Endothelial cell of hepatic sinusoid (primary cell): Measurements from ENCODE around the gene PRDX5.
"Not testable (repeated sequence)": the region's sequence is repeated elsewhere in the genome, so short reads cannot be mapped to it uniquely, and the experiment has no call there.

Experiments used
- in situ Hi-C: cut with HindIII; loops from 2 replicates; pipeline ENCODE4 v1.10.0; 2017; ENCODE audit warnings: low sequenced_read_pairs

PRDX5 gene

DNA sequence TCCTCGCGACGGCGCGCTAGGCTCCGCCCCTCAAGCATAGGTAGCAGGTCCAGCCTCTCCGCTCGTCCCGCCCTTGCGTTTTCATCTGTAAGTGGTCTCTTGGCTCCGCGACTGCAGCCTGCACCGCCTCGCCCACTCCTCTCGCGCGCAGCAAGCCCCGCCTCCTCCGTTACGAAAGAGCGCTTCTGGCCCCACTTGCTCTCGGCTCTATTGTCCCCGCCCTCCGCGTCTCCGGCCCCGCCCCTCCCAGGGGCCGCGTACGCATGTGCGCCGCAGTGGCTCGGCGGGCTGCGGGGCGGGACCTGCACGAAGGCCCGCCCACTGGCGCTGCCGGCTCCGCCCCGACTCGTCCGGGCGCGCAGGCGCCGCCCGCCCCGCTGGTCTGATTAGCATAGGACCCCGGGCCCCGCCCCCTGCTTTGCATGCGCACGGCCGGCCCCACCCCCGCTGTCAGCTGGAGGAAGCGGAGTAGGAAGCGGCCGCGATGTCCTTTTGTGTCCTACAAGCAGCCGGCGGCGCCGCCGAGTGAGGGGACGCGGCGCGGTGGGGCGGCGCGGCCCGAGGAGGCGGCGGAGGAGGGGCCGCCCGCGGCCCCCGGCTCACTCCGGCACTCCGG, 12.7 kb upstream of the PRDX5 start, which contains the start of gene ESRRA:
TSS of gene ESRRA (plus strand) at position 450 of the 616 bp plus-strand sequence. CDS start 1,656 bp downstream, outside the sequence.
- in situ Hi-C loops: loop anchor here (5.0 kb wide), 2 partner anchors 53 to 88 kb away; partner anchors contain the start of gene PLCB3

- in situ Hi-C loops: loop anchor here (5.0 kb wide), 2 partner anchors 54 to 89 kb away; partner anchors contain the start of gene PLCB3
Observed at GRCh38 chr11:64305691-64306562, 12.0 kb upstream of the PRDX5 start.

GRCh38 chr11:64306563-64306875, 11.4 kb upstream of the PRDX5 start:
- in situ Hi-C loops: loop anchor here (5.0 kb wide), 2 partner anchors 54 to 89 kb away; partner anchors contain the start of gene PLCB3

DNA sequence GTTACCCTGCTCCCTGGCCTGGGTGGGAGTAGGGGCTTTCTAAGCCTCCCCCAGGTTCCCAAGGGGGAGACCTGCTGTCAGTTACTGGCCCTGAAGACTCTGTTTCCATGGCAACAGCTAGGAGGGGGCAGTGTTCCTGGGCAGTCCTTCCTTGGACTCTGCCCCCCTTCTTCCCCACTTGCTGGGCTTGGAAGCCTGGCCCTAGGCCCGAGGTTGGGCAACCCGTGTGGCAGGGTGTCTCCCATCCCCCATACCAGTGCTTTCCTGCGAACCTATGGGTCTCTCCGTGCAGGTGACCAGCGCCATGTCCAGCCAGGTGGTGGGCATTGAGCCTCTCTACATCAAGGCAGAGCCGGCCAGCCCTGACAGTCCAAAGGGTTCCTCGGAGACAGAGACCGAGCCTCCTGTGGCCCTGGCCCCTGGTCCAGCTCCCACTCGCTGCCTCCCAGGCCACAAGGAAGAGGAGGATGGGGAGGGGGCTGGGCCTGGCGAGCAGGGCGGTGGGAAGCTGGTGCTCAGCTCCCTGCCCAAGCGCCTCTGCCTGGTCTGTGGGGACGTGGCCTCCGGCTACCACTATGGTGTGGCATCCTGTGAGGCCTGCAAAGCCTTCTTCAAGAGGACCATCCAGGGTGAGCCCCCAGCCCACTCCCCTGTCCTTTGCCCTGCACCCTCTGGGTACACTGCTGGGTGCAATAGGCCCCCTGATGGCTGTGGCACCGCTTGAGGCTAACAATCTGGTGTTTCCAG, 10.9 kb upstream of the PRDX5 start:
- in situ Hi-C loops: loop anchor here (5.0 kb wide), 2 partner anchors 55 to 90 kb away; partner anchors contain the start of gene PLCB3

DNA sequence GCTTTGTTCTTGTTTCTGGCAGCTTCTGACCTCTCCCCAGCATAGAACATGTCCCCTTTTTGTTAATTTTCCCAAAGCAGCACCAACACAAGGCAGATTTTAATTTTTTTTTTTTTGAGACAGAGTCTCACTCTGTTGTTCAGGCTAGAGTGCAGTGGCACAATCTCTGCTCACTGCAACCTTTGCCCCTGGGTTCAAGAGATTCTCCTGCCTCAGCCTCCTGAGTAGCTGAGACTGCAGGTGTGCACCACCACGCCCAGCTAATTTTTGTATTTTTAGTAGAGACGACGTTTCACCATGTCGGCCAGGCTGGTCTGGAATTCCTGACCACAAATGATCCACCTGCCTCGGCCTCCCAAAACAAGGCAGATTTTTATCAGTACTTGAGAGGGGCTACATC, 10.1 kb upstream of the PRDX5 start:
- in situ Hi-C loops: loop anchor here (5.0 kb wide), 2 partner anchors 55 to 90 kb away; partner anchors contain the start of gene PLCB3

DNA sequence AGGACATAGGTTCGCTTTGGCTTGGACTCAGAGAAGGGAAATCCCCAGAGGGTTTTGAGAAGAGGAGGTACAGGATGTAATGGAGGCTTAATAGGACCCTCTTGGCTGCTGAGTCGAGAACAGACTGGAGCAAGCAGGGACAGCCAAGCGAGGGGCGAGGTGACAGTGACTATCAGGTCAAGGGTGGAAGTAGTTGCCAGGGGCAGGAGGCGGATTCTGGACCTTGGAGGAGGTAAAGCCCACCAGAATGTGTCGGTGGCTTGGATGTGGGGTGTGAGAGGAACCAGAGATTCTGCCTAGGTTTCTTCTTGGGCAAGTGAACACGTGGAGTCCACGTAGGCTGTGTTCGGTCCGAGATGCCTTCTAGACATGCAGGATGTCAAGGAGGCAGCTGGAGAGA, 5.0 kb upstream of the PRDX5 start:
- in situ Hi-C loops: no loop called here

GRCh38 chr11:64313491-64314145, 4.3 kb upstream of the PRDX5 start:
- in situ Hi-C loops: no loop called here

GRCh38 chr11:64314146-64314804, 3.6 kb upstream of the PRDX5 start:
- in situ Hi-C loops: no loop called here

DNA sequence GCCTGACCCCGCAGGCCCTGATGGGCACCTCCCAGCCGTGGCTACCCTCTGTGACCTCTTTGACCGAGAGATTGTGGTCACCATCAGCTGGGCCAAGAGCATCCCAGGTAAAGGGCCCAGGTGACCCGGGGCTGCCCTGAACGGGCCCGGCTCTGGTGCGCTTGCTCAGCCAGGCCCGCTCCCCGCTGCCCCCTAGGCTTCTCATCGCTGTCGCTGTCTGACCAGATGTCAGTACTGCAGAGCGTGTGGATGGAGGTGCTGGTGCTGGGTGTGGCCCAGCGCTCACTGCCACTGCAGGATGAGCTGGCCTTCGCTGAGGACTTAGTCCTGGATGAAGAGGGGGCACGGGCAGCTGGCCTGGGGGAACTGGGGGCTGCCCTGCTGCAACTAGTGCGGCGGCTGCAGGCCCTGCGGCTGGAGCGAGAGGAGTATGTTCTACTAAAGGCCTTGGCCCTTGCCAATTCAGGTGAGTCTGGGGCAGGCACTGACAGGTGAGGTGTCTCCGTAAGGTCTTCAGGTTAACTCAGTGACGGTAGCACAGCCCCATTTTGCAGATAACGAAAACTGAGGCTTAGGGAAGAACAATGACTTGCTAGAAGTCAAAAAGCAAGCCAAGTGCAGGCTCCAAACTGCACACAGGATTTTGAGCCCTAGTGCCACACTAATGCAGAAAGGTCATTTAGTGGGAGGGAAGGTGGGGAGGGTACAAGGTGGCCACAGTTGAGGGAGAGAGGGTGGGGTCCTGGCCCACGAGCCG, 2.9 kb upstream of the PRDX5 start:
- in situ Hi-C loops: no loop called here

DNA sequence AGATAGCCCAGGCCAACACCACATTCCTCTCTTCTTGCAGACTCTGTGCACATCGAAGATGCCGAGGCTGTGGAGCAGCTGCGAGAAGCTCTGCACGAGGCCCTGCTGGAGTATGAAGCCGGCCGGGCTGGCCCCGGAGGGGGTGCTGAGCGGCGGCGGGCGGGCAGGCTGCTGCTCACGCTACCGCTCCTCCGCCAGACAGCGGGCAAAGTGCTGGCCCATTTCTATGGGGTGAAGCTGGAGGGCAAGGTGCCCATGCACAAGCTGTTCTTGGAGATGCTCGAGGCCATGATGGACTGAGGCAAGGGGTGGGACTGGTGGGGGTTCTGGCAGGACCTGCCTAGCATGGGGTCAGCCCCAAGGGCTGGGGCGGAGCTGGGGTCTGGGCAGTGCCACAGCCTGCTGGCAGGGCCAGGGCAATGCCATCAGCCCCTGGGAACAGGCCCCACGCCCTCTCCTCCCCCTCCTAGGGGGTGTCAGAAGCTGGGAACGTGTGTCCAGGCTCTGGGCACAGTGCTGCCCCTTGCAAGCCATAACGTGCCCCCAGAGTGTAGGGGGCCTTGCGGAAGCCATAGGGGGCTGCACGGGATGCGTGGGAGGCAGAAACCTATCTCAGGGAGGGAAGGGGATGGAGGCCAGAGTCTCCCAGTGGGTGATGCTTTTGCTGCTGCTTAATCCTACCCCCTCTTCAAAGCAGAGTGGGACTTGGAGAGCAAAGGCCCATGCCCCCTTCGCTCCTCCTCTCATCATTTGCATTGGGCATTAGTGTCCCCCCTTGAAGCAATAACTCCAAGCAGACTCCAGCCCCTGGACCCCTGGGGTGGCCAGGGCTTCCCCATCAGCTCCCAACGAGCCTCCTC, 2.0 kb upstream of the PRDX5 start:
- in situ Hi-C loops: not testable (repeated sequence)

DNA sequence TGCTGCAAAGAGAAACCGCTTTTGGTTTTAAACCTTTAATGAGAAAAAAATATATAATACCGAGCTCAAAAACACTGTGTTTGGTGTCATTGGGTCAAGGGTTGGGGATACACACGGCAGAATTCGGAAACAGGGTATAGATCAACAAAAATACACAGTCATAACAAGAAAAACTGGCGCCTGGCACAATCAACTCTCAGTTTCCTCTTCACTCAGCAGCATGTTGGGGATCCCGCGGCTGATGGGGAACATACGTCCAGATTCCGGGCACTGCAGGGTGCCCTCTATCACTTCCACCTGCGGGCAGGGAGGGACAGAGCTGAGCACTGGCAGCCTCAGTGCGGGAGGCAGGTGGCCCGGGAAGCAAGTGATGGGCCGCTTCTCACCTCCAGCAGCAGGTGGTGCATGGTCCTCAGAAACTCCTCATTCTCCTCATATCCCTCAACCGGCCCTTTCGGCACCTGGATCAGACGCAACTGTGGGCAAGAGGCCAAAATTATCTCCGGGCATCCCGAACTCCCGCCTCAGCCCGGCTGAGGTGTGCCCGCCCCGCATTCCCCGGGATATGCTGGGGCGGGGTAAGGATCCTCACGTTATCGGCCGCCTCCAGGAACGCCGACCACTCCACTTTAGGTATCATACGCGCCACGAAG, 1.1 kb upstream of the PRDX5 start:
- in situ Hi-C loops: no loop called here

- in situ Hi-C loops: no loop called here
Observed at GRCh38 chr11:64317325-64317960, 478 bp upstream of the PRDX5 start, which contains the start of gene TRMT112. TSS of gene TRMT112 (minus strand) at chr11:64317559. CDS start at chr11:64317526, 33 bp downstream.

DNA sequence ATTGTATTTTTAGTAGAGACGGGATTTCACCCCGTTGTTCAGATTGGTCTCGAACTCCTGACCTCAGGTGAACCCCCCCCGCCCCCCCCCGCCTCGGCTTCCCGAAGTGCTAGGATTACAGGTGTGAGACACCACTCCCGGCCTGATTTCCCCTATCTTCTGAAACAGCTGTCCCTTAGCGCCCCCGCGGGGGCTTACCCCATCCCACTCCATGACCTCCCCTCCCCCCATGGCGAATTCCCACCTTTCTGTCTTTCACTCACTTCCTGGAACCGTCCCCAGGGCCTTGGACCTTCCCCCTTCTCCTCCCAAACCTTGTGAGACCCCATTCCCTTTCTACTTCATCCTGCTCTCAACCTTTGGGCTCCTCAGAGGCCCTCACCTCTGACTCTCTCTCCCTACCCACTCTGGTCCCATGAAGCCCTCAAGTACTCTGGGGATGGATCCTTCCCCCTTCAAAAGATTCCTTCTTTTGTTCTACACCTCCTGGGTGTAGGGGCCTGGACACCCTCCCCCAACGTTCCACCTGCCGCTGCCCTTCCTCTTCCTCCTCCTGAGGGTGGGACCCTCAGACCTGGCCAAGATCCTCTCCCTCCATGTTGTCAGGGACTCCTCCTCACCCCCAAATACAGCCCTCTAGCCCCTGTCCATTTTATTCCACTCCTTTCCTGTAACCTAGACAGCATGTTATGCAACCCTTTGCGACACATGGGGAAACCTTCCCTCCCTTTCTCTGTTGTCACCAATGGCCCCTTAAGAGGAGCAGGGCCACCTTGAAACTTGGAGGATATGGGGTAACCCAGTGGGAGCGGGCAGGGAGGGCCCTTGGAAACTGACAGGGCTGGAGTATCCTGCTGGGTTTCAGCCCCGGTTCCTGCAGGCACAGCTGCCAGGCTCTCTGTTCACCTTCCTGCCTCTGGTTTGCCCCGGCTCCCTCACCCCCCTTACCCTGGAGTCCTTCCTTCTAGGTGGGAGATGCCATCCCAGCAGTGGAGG, 1.1 kb downstream of the PRDX5 start:
- in situ Hi-C loops: no loop called here

GRCh38 chr11:64320556-64320955, 2.6 kb downstream of the PRDX5 start:
- in situ Hi-C loops: loop anchor here (10.0 kb wide), 1 partner anchor 46 kb away; no protein-coding TSS in a partner anchor

DNA sequence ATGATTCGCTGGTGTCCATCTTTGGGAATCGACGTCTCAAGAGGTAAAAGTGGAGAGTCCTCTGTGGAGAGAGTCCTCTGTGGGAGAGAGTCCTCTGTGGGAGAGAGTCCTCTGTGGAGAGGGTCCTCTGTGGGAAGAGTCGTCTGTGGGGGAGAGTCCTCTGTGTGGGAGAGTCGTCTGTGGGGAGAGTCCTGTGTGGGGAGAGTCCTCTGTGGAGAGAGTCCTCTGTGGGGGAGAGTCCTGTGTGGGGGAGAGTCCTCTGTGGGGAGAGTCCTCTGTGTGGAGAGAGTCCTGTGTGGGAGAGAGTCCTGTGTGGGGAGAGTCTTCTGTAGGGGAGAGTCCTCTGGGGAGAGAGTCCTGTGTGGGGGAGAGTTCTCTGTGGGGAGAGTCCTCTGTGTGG, 3.1 kb downstream of the PRDX5 start:
- in situ Hi-C loops: loop anchor here (10.0 kb wide), 1 partner anchor 46 kb away; no protein-coding TSS in a partner anchor

DNA sequence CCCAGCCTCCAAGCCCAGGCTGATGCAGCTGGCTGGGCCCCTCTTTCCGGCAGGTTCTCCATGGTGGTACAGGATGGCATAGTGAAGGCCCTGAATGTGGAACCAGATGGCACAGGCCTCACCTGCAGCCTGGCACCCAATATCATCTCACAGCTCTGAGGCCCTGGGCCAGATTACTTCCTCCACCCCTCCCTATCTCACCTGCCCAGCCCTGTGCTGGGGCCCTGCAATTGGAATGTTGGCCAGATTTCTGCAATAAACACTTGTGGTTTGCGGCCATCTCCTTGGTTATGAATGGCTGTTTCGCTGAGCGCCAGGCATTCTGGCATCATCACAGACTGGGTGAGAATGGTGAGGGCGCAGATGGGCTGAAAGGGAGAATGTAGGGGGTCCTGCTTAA, 3.6 kb downstream of the PRDX5 start:
- in situ Hi-C loops: loop anchor here (10.0 kb wide), 1 partner anchor 47 kb away; no protein-coding TSS in a partner anchor
